Activated CD8-positive, alpha-beta memory T cell treated with anti-CD3 and anti-CD28 coated beads for 24 hours (primary cell): ENCODE data around the gene LPCAT1.
"Not testable (repeated sequence)": the region's sequence is repeated elsewhere in the genome, so short reads cannot be mapped to it uniquely, and the experiment has no call there.

Source experiments
- DNase-seq: peaks from one replicate; pipeline ENCODE4 v3.0.0-alpha.2; 2020

The LPCAT1 gene

GRCh38 chr5:1440098-1440493 is 83.7 kb downstream of the LPCAT1 start:
- no peak for DNase-seq

GRCh38 chr5:1439388-1440097 is 84.2 kb downstream of the LPCAT1 start:
- peak; percentile 44 for DNase-seq

- peak; percentile 19 for DNase-seq
Measured at GRCh38 chr5:1438871-1439270, 84.9 kb downstream of the LPCAT1 start.

- peak; percentile 26 for DNase-seq
Measured at GRCh38 chr5:1437876-1438559, 85.7 kb downstream of the LPCAT1 start.

GRCh38 chr5:1437226-1437829 is 86.4 kb downstream of the LPCAT1 start:
- peak; percentile 30 for DNase-seq

GRCh38 chr5:1436681-1437080 is 87.1 kb downstream of the LPCAT1 start:
- no peak for DNase-seq

GRCh38 chr5:1436036-1436435 is 87.7 kb downstream of the LPCAT1 start:
- DNase-seq: peak; percentile 37

- DNase-seq: peak; percentile 38
Measured at GRCh38 chr5:1435369-1435768, 88.4 kb downstream of the LPCAT1 start.

- DNase-seq: peak; percentile 41
Measured at GRCh38 chr5:1432296-1432695, 91.5 kb downstream of the LPCAT1 start.

GRCh38 chr5:1431896-1432295 is 91.9 kb downstream of the LPCAT1 start:
- peak; percentile 45 for DNase-seq

- no peak for DNase-seq
Measured at GRCh38 chr5:1431021-1431811, 92.5 kb downstream of the LPCAT1 start.

- no peak for DNase-seq
Measured at GRCh38 chr5:1430121-1430795, 93.5 kb downstream of the LPCAT1 start.

- no peak for DNase-seq
Measured at GRCh38 chr5:1429496-1429895, 94.3 kb downstream of the LPCAT1 start.

- DNase-seq: no peak
Measured at GRCh38 chr5:1429066-1429465, 94.7 kb downstream of the LPCAT1 start.

- no peak for DNase-seq
Measured at GRCh38 chr5:1428107-1428506, 95.7 kb downstream of the LPCAT1 start.

- no peak for DNase-seq
Measured at GRCh38 chr5:1424716-1425115, 99.0 kb downstream of the LPCAT1 start.

GRCh38 chr5:1423901-1424603 is 99.7 kb downstream of the LPCAT1 start:
- DNase-seq: no peak

- not testable (repeated sequence) for DNase-seq
Measured at GRCh38 chr5:1422522-1422921, 101.2 kb downstream of the LPCAT1 start.

- no peak for DNase-seq
Measured at GRCh38 chr5:1421521-1422341, 102.0 kb downstream of the LPCAT1 start.

GRCh38 chr5:1420211-1421195 is 103.3 kb downstream of the LPCAT1 start:
- DNase-seq: no peak
